Measurements from ENCODE around the gene PPP2R2D. TPM values are rescaled to one million over a fixed set of nuclear protein-coding genes. Genes with fewer than 3 reads are reported as not detected.

The PPP2R2D gene
- total RNA-seq, 1 experiment from 2014 or later, result 35.1 TPM

- Histone ChIP-seq H2BK12ac (ENCODE audit: insufficient read length, low read depth, low read length) (no peak overlapping the region), H2BK15ac (ENCODE audit: low read depth, low read length) (no peak overlapping the region), H3K23ac (ENCODE audit: insufficient read length, low read depth, low read length) (no peak overlapping the region), H2BK20ac (ENCODE audit: low read depth, low read length, poor library complexity, severe bottlenecking) (no peak overlapping the region), H2AFZ (ENCODE audit: low read length) (no peak overlapping the region), H4K20me1 (ENCODE audit: control insufficient read depth, insufficient read depth, insufficient read length) (no peaks in the 10 kb centered on the region), H4K91ac (ENCODE audit: insufficient read length, low read depth, low read length) (no peak overlapping the region), H3K14ac (ENCODE audit: insufficient read depth, low read length) (no peak overlapping the region; the same call in 1 of the 2 replicates), H4K8ac (replicated peaks; ENCODE audit: insufficient read length, low read depth, low read length) (no peak overlapping the region), H3K4me1 (ENCODE audit: insufficient read depth, low read length) (no peaks in the 10 kb centered on the region), H3K27me3 (ENCODE audit: insufficient read depth, low read length) (no peaks in the 10 kb centered on the region), H3K56ac (ENCODE audit: insufficient read length, low read depth, low read length) (no peak overlapping the region), H3K79me2 (ENCODE audit: insufficient read depth, low read length) (no peaks in the 10 kb centered on the region), H3K9ac (ENCODE audit: extremely low read depth, insufficient read length, low read length) (no peak overlapping the region), H3K23me2 (ENCODE audit: insufficient read length, low read depth, low read length, poor library complexity, severe bottlenecking) (no peaks in the 10 kb centered on the region), H3K4me2 (ENCODE audit: insufficient read depth, insufficient read length, low read length) (no peak overlapping the region), H2AK5ac (ENCODE audit: insufficient read length, low read length) (no peak overlapping the region), H4K5ac (ENCODE audit: insufficient read length, low read depth, low read length) (no peak overlapping the region), H3K4ac (ENCODE audit: low read depth, low read length) (no peak overlapping the region), H3K18ac (ENCODE audit: insufficient read length, low read depth, low read length) (no peak overlapping the region), H3K27ac (ENCODE audit: insufficient read length, low read depth, low read length) (no peak overlapping the region), H3K9me3 (ENCODE audit: control insufficient read depth, low read depth, low read length) (no peaks in the 10 kb centered on the region), H2BK120ac (ENCODE audit: low read depth, low read length, poor library complexity, severe bottlenecking) (no peak overlapping the region), H2BK5ac (ENCODE audit: insufficient read length, low read length) (no peak overlapping the region), H3T11ph (ENCODE audit: low read length) (no peak overlapping the region), H3K79me1 (ENCODE audit: insufficient read depth, low read depth, low read length, poor library complexity, severe bottlenecking) (no peaks in the 10 kb centered on the region)
- peak; percentile 18 for DNase-seq
- Mint-ChIP-seq H3K27ac (peak overlapping the region in 2 of 3 experiments; percentile 14 to 83; a peak in 2 of 7 replicates), H3K27me3 (ENCODE audit: low read depth) (no peaks in the 10 kb centered on the region; the same call in 1 of the 2 replicates), H3K36me3 (ENCODE audit: insufficient read depth in 1 of 3, low read depth in 3 of 3) (no peaks in the 10 kb centered on the region; a peak in 1 of 7 replicates), H3K4me3 (no peak overlapping the region), H3K9me3 (no peaks in the 10 kb centered on the region), H3K4me1 (0 out of 4 replicates have a peak, but pooled peaks cover 0 to 5% of the 10 kb centered on the region in 2 experiments)
- WGBS (ENCODE audit: extremely low coverage, insufficient read length, low lambda C conversion rate), result no CpG with 5 or more reads among the region's 18 CpGs
- TF ChIP-seq CTCF (conservative IDR thresholded peaks at IDR 0.05), result no peak
These were observed 44.2 kb upstream of the PPP2R2D start for GRCh38 chr10:131856441-131857094.
